Keratinocyte (primary cell): ENCODE data around the gene IL1RAPL2. TPM values are rescaled to one million over a fixed set of nuclear protein-coding genes. Genes with fewer than 3 reads are reported as not detected.

Experiments
- DNase-seq: peaks from one replicate; pipeline ENCODE4 v3.0.0-alpha.2; 2011; ENCODE audit warnings: low read depth, missing footprints, low spot score
- FAIRE-seq: peaks from 2 replicates; lab custom pipeline; 2011; peaks lifted over from hg19 to GRCh38; lab: Jason Lieb, UNC
- H2AFZ ChIP-seq: 2 replicates; pipeline ENCODE4 v1.6.0; 2012; ENCODE audit warnings: low read length, control low read depth, inconsistent platforms; ENCODE audit not compliant: control insufficient read depth
- H3K27ac ChIP-seq: 2 replicates; pipeline ENCODE4 v1.5.1; 2011; ENCODE audit warnings: low read length; ENCODE audit not compliant: control insufficient read depth, insufficient read depth
- H3K27me3 ChIP-seq: 3 replicates; pipeline ENCODE4 v1.6.0; 2011; ENCODE audit warnings: low read length; ENCODE audit not compliant: control insufficient read depth, insufficient read depth; ENCODE audit errors: extremely low read depth
- H3K36me3 ChIP-seq, 2 experiments: 2 replicates in 1 of 2; 3 replicates in 1 of 2; pipeline ENCODE4 v1.5.1; 2011; ENCODE audit warnings: low read length in 2 of 2, mild to moderate bottlenecking in 1 of 2; ENCODE audit not compliant: control insufficient read depth in 2 of 2, insufficient read depth in 2 of 2; ENCODE audit errors: extremely low read depth in 1 of 2
- H3K4me1 ChIP-seq: 3 replicates; pipeline ENCODE4 v1.5.1; 2011; ENCODE audit warnings: low read length; ENCODE audit not compliant: control insufficient read depth, insufficient read depth; ENCODE audit errors: extremely low read depth
- H3K4me2 ChIP-seq: 3 replicates; pipeline ENCODE4 v1.6.0; 2011; ENCODE audit warnings: low read depth, low read length; ENCODE audit not compliant: control insufficient read depth, insufficient read depth; ENCODE audit errors: extremely low read depth
- H3K4me3 ChIP-seq, 3 experiments: fragments of 200-600 bp in 1 of 3; sonication (generic) in 1 of 3; 2 replicates in 2 of 3; 3 replicates in 1 of 3; pipeline ENCODE4 v1.5.1; 2011 to 2016; ENCODE audit warnings: low read length in 3 of 3, mild to moderate bottlenecking in 3 of 3, control low read depth in 2 of 3, inconsistent platforms in 1 of 3, low read depth in 1 of 3, mixed read lengths in 1 of 3, mixed run types in 1 of 3, moderate library complexity in 1 of 3; ENCODE audit not compliant: control insufficient read depth in 2 of 3, insufficient read depth in 2 of 3; ENCODE audit errors: extremely low read depth in 1 of 3
- H3K79me2 ChIP-seq: 2 replicates; pipeline ENCODE4 v1.6.0; 2012; ENCODE audit warnings: low read length; ENCODE audit not compliant: control insufficient read depth, insufficient read depth
- H3K9ac ChIP-seq: 3 replicates; pipeline ENCODE4 v1.6.0; 2011; ENCODE audit warnings: low read length; ENCODE audit not compliant: control insufficient read depth, insufficient read depth; ENCODE audit errors: extremely low read depth
- H3K9me1 ChIP-seq: 3 replicates; pipeline ENCODE4 v1.6.0; 2011; ENCODE audit warnings: low read length; ENCODE audit not compliant: control insufficient read depth, insufficient read depth; ENCODE audit errors: extremely low read depth
- H3K9me3 ChIP-seq: 2 replicates; pipeline ENCODE4 v1.5.1; 2012; ENCODE audit warnings: low read depth, low read length; ENCODE audit not compliant: control insufficient read depth
- H4K20me1 ChIP-seq: 3 replicates; pipeline ENCODE4 v1.6.0; 2011; ENCODE audit warnings: low read length; ENCODE audit not compliant: control insufficient read depth, insufficient read depth; ENCODE audit errors: extremely low read depth
- EZH2 ChIP-seq: IDR thresholded peaks from one replicate; pipeline ENCODE4 v1.6.1; 2012; ENCODE audit warnings: inconsistent platforms, mild to moderate bottlenecking, low read length, moderate library complexity
- dilution Hi-C: fragments of 300-500 bp; cut with MboI; formaldehyde crosslinking; loops from one replicate; pipeline ENCODE4 v1.7.0; 2020; ENCODE audit warnings: low sequenced_read_pairs; ENCODE audit not compliant: extremely low pct_ligation_motif_present
- polyA plus RNA-seq, 5 experiments: library from polyadenylated mRNA; depleted of rRNA in 3 of 5; stranded (reverse) in 3 of 5; stranded (forward) in 1 of 5; unstranded in 1 of 5; fragments of >200 nt; gene quantifications; 1 replicate in 1 of 5; 2 replicates in 3 of 5; 3 replicates in 1 of 5; pipeline versions ENCODE4 v1.2.1 to v1.2.3, GENCODE V29; 2011 to 2012; ENCODE audit warnings: missing spikeins in 2 of 5, low read depth in 1 of 5, low replicate concordance in 1 of 5
- TF ChIP-seq, protein P1 (sequence below), 3 experiments: IDR thresholded peaks in 1 of 3; conservative IDR thresholded peaks in 1 of 3; optimal IDR thresholded peaks in 1 of 3; 2 replicates in 2 of 3; 3 replicates in 1 of 3; pipeline versions ENCODE3 to v1.5.1; 2011; ENCODE audit warnings: low read length in 3 of 3, mild to moderate bottlenecking in 3 of 3, moderate library complexity in 2 of 3, control low read depth in 1 of 3, inconsistent platforms in 1 of 3; ENCODE audit not compliant: insufficient read depth in 2 of 3; ENCODE audit errors: extremely low read depth in 1 of 3

The IL1RAPL2 gene
- polyA plus RNA-seq, 1 donor (not counting 4 experiments of a cell fraction or from before 2014, with no cell fraction given) = 0.24 TPM

DNA sequence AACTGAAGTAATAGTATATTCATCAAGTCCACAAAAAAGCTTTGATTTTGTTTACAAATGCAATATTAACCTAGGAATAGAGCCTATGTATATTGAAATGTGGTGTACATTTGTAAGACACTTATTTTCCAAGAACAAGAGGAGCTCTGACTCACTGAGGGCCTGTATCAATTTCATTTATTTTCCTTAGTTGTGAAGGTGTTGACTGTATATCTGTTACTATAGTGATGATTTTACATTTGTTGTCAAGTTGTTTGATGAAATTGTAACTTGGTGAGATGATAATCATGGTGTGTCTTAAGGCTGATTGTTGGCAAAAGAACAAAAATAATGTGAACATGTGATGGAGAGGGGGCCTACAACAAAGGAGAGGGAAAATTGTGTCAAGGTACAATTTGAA is 929.4 kb downstream of the IL1RAPL2 start:
- Histone ChIP-seq H2AFZ (no peak overlapping the region), H4K20me1 (no peaks in the 10 kb centered on the region), H3K79me2 (no peaks in the 10 kb centered on the region), H3K27ac (no peak overlapping the region), H3K9me1 (no peaks in the 10 kb centered on the region), H3K4me2 (no peak overlapping the region), H3K27me3 (no peaks in the 10 kb centered on the region), H3K36me3 (no peaks in the 10 kb centered on the region), H3K9me3 (no peaks in the 10 kb centered on the region), H3K9ac (no peak overlapping the region), H3K4me3 (no peak overlapping the region), H3K4me1 (no peaks in the 10 kb centered on the region)
- DNase-seq (no peak), FAIRE-seq (no peak)
- dilution Hi-C loops = no loop called here
- TF ChIP-seq, protein P1, sequence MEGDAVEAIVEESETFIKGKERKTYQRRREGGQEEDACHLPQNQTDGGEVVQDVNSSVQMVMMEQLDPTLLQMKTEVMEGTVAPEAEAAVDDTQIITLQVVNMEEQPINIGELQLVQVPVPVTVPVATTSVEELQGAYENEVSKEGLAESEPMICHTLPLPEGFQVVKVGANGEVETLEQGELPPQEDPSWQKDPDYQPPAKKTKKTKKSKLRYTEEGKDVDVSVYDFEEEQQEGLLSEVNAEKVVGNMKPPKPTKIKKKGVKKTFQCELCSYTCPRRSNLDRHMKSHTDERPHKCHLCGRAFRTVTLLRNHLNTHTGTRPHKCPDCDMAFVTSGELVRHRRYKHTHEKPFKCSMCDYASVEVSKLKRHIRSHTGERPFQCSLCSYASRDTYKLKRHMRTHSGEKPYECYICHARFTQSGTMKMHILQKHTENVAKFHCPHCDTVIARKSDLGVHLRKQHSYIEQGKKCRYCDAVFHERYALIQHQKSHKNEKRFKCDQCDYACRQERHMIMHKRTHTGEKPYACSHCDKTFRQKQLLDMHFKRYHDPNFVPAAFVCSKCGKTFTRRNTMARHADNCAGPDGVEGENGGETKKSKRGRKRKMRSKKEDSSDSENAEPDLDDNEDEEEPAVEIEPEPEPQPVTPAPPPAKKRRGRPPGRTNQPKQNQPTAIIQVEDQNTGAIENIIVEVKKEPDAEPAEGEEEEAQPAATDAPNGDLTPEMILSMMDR (optimal IDR thresholded peaks at IDR 0.05 in 1 of 3, IDR thresholded peaks at IDR 0.05 in 1 of 3, conservative IDR thresholded peaks at IDR 0.05 in 1 of 3; ENCODE audit: extremely low read depth in 1 of 3, insufficient read depth in 2 of 3, low read length in 3 of 3) = no peak
- no peak for TF ChIP-seq EZH2

DNA sequence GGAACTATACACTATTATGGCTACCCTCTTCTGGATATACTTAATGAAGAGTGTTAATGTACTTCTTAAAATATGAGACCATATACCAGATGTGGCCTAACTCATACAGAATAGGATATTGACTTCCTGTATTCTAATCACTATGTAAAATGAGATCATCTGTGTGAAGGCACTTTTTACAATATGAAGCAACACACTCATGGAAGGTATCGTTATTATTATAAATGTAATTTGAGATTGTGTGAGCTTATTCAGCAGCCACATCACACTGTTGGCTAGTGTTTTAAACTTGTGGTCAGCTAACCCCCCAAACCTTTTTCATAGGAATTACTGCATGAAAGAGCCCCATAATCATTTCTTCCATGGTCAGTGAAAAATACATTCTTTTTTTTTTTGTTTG is 936.3 kb downstream of the IL1RAPL2 start:
- no peak overlapping the region for H3K4me2 ChIP-seq
- TF ChIP-seq, protein P1 (optimal IDR thresholded peaks at IDR 0.05 in 1 of 3, IDR thresholded peaks at IDR 0.05 in 1 of 3, conservative IDR thresholded peaks at IDR 0.05 in 1 of 3; ENCODE audit: extremely low read depth in 1 of 3, insufficient read depth in 2 of 3, low read length in 3 of 3) = no peak
- TF ChIP-seq EZH2 = no peak
- H3K4me3 ChIP-seq = no peak overlapping the region
- dilution Hi-C loops = no loop called here
- H3K79me2 ChIP-seq = no peaks in the 10 kb centered on the region
- no peaks in the 10 kb centered on the region for H3K36me3 ChIP-seq
- H3K27ac ChIP-seq = no peak overlapping the region
- no peak overlapping the region for H3K9ac ChIP-seq
- no peaks in the 10 kb centered on the region for H3K9me3 ChIP-seq
- no peaks in the 10 kb centered on the region for H3K9me1 ChIP-seq
- no peak overlapping the region for H2AFZ ChIP-seq
- H3K4me1 ChIP-seq = no peaks in the 10 kb centered on the region
- no peak for FAIRE-seq
- H4K20me1 ChIP-seq = no peaks in the 10 kb centered on the region
- H3K27me3 ChIP-seq = no peaks in the 10 kb centered on the region
- no peak for DNase-seq
